ENCODE data around the gene FLT3.
A peak's percentile ranks its signal among the peaks of the same experiment; 100 is the strongest.
"Not testable (repeated sequence)": the region's sequence is repeated elsewhere in the genome, so short reads cannot be mapped to it uniquely, and the experiment has no call there.

FLT3 gene

GRCh38 chr13:28092431-28092830 lies 7.9 kb downstream of the FLT3 start:
- DNase-seq (ENCODE audit: low read depth): no peak
- no peak overlapping the region for H3K4me3 ChIP-seq (ENCODE audit: low read depth, low read length)
- no peak for TF ChIP-seq CTCF (IDR thresholded peaks at IDR 0.05; ENCODE audit: low read depth, low read length)

GRCh38 chr13:28089065-28089464 lies 11.3 kb downstream of the FLT3 start:
- DNase-seq (ENCODE audit: low read depth): no peak
- H3K4me3 ChIP-seq (ENCODE audit: low read depth, low read length): no peak overlapping the region
- no peak for TF ChIP-seq MAX (IDR thresholded peaks at IDR 0.05; ENCODE audit: low read depth, low read length)
- no peak for TF ChIP-seq CTCF (IDR thresholded peaks at IDR 0.05; ENCODE audit: low read depth, low read length)
- TF ChIP-seq MYC (IDR thresholded peaks at IDR 0.05; ENCODE audit: low read depth, low read length): no peak
- TF ChIP-seq POLR2A (IDR thresholded peaks at IDR 0.05; ENCODE audit: extremely low read depth, insufficient read length): no peak

GRCh38 chr13:28077820-28078219 lies 22.6 kb downstream of the FLT3 start:
- not testable (repeated sequence) for DNase-seq (ENCODE audit: low read depth)

GRCh38 chr13:28077231-28077630 lies 23.1 kb downstream of the FLT3 start:
- TF ChIP-seq CTCF (IDR thresholded peaks at IDR 0.05; ENCODE audit: low read depth, low read length): no peak
- H3K4me3 ChIP-seq (ENCODE audit: low read depth, low read length): no peak overlapping the region

More at GRCh38 chr13:28077820-28078219, 22.6 kb downstream of the FLT3 start:
- not testable (repeated sequence) for H3K4me3 ChIP-seq (ENCODE audit: low read depth, low read length)

GRCh38 chr13:28071424-28071823 lies 29.0 kb downstream of the FLT3 start:
- TF ChIP-seq MAX (IDR thresholded peaks at IDR 0.05; ENCODE audit: low read depth, low read length) (no peak), MYC (IDR thresholded peaks at IDR 0.05; ENCODE audit: low read depth, low read length) (no peak), POLR2A (IDR thresholded peaks at IDR 0.05; ENCODE audit: extremely low read depth, insufficient read length) (no peak)
- H3K4me3 ChIP-seq (ENCODE audit: low read depth, low read length): no peak overlapping the region
- no peak for DNase-seq (ENCODE audit: low read depth)

More at GRCh38 chr13:28077231-28077630, 23.1 kb downstream of the FLT3 start:
- DNase-seq (ENCODE audit: low read depth): peak; percentile 50

GRCh38 chr13:28067491-28067890 lies 32.9 kb downstream of the FLT3 start:
- TF ChIP-seq MAX (IDR thresholded peaks at IDR 0.05; ENCODE audit: low read depth, low read length) (no peak), POLR2A (IDR thresholded peaks at IDR 0.05; ENCODE audit: extremely low read depth, insufficient read length) (no peak), MYC (IDR thresholded peaks at IDR 0.05; ENCODE audit: low read depth, low read length) (no peak), CTCF (IDR thresholded peaks at IDR 0.05; ENCODE audit: low read depth, low read length) (no peak)
- H3K4me3 ChIP-seq (ENCODE audit: low read depth, low read length): no peak overlapping the region
- no peak for DNase-seq (ENCODE audit: low read depth)

GRCh38 chr13:28058866-28059613 lies 41.3 kb downstream of the FLT3 start:
- peak; percentile 81 for DNase-seq (ENCODE audit: low read depth)
- TF ChIP-seq MAX (IDR thresholded peaks at IDR 0.05; ENCODE audit: low read depth, low read length) (peak; percentile 50), POLR2A (IDR thresholded peaks at IDR 0.05; ENCODE audit: extremely low read depth, insufficient read length) (no peak), MYC (IDR thresholded peaks at IDR 0.05; ENCODE audit: low read depth, low read length) (peak; percentile 42; the same call in 1 of the 2 replicates), CTCF (IDR thresholded peaks at IDR 0.05; ENCODE audit: low read depth, low read length) (peak; percentile 87)
- no peak overlapping the region for H3K4me3 ChIP-seq (ENCODE audit: low read depth, low read length)
